Peyer's patch (tissue), 4 donors: ENCODE measurements around the gene STARD10.

Source experiments
- POLR2A ChIP-seq, 2 donors: fragments of 450-650 bp; IDR thresholded peaks; one replicate each; pipeline ENCODE4 v1.5.1; 2017; ENCODE audit warnings: antibody characterized with exemption in 2 of 2, mild to moderate bottlenecking in 2 of 2, moderate library complexity in 2 of 2
- TF ChIP-seq, protein P1 (sequence below), 6 experiments: fragments of 450-650 bp in 4 of 6; fragments of 200-600 bp in 2 of 6; sonication (generic) in 1 of 6; IDR thresholded peaks; one replicate each; pipeline ENCODE4 v1.5.1; 2017 to 2019; ENCODE audit warnings: antibody characterized with exemption in 6 of 6, mild to moderate bottlenecking in 3 of 6, moderate library complexity in 1 of 6

DNA sequence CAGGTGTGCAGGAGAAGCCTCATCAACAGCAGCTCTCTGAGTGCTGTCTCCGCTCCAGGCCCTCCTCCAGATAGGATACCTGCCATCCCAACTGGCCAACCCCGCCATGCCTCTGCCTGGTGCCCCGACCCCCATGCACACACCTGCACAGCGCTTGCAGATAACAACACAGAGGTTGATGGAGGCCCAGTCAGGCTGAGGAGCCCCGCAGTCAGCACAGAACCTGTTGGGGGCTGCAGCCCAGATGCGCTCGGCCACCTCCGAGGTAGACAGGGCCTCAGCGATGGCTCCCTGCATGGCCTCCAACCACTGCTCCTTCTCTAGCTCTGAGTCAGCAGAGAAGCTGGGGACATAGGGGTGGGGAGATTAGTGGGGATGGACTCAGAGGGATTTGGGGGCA is 86.8 kb downstream of the STARD10 start:
- TF ChIP-seq, protein P1, sequence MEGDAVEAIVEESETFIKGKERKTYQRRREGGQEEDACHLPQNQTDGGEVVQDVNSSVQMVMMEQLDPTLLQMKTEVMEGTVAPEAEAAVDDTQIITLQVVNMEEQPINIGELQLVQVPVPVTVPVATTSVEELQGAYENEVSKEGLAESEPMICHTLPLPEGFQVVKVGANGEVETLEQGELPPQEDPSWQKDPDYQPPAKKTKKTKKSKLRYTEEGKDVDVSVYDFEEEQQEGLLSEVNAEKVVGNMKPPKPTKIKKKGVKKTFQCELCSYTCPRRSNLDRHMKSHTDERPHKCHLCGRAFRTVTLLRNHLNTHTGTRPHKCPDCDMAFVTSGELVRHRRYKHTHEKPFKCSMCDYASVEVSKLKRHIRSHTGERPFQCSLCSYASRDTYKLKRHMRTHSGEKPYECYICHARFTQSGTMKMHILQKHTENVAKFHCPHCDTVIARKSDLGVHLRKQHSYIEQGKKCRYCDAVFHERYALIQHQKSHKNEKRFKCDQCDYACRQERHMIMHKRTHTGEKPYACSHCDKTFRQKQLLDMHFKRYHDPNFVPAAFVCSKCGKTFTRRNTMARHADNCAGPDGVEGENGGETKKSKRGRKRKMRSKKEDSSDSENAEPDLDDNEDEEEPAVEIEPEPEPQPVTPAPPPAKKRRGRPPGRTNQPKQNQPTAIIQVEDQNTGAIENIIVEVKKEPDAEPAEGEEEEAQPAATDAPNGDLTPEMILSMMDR (IDR thresholded peaks at IDR 0.05) = no peak
- TF ChIP-seq POLR2A (IDR thresholded peaks at IDR 0.05) = no peak
